ENCODE data around the gene DBI. TPM values are rescaled to one million over a fixed set of nuclear protein-coding genes. Genes with fewer than 3 reads are reported as not detected.

Gene DBI
- total RNA-seq, 1 experiment from 2014 or later = 253 TPM

- DNase-seq (ENCODE audit: low read depth, low spot score) = no peak
- ChIA-PET POLR2A (no interaction called here), CTCF (no interaction called here)
- no TSS peak for BruUV-seq (replicated peaks)
- H3K4me3 ChIP-seq (ENCODE audit: low read depth in 2 of 2, low read length in 2 of 2) = no peak overlapping the region
- in situ Hi-C loops (cut with HindIII; ENCODE audit: low pct_unique_long_range_greater_than_20kb, low sequenced_read_pairs) (no loop called here), intact Hi-C loops (cut with micrococcal nuclease; ENCODE audit: unreplicated experiment) (no loop called here)
- ATAC-seq = no peak
- H3K9me3 ChIP-seq (ENCODE audit: control insufficient read depth, insufficient read depth, low read depth, low read length) = no peaks in the 10 kb centered on the region
- H3K4me1 ChIP-seq (ENCODE audit: control insufficient read depth, insufficient read depth, low read length) = no peaks in the 10 kb centered on the region
- no peaks in the 10 kb centered on the region for H3K36me3 ChIP-seq (ENCODE audit: control insufficient read depth, insufficient read depth, low read length)
- no peak for TF ChIP-seq TCF7L2 (IDR thresholded peaks at IDR 0.05; ENCODE audit: low read depth, low read length)
- TF ChIP-seq SIN3A (IDR thresholded peaks at IDR 0.05; ENCODE audit: borderline replicate concordance, insufficient read depth, low read depth, low read length) = no peak
- no peak for TF ChIP-seq CTCF (IDR thresholded peaks at IDR 0.05)
- no peak for TF ChIP-seq POLR2AphosphoS5 (IDR thresholded peaks at IDR 0.05; ENCODE audit: low read depth, low read length)
- no peak for TF ChIP-seq REST (IDR thresholded peaks at IDR 0.05; ENCODE audit: insufficient read depth in 1 of 2, low read depth in 2 of 2, low read length in 1 of 2)
- peaks cover 3% of the 10 kb centered on the region; the same call in 1 of the 2 replicates for H3K27me3 ChIP-seq (ENCODE audit: control insufficient read depth, insufficient read depth, low read length)
- H3K27ac ChIP-seq (ENCODE audit: low read length) = no peak overlapping the region
These were observed 51.1 kb downstream of the DBI start for GRCh38 chr2:119417908-119418307.

GRCh38 chr2:119419065-119419464 lies 52.3 kb downstream of the DBI start:
- Histone ChIP-seq H3K27me3 (ENCODE audit: control insufficient read depth, insufficient read depth, low read length) (peaks cover 6% of the 10 kb centered on the region), H3K9me3 (ENCODE audit: control insufficient read depth, insufficient read depth, low read depth, low read length) (no peaks in the 10 kb centered on the region), H3K4me3 (ENCODE audit: low read depth in 2 of 2, low read length in 2 of 2) (no peak overlapping the region), H3K36me3 (ENCODE audit: control insufficient read depth, insufficient read depth, low read length) (no peaks in the 10 kb centered on the region), H3K4me1 (ENCODE audit: control insufficient read depth, insufficient read depth, low read length) (no peaks in the 10 kb centered on the region), H3K27ac (ENCODE audit: low read length) (no peak overlapping the region)
- BruUV-seq (replicated peaks) = no TSS peak
- TF ChIP-seq SIN3A (IDR thresholded peaks at IDR 0.05; ENCODE audit: borderline replicate concordance, insufficient read depth, low read depth, low read length) (no peak), CTCF (IDR thresholded peaks at IDR 0.05) (no peak), POLR2AphosphoS5 (IDR thresholded peaks at IDR 0.05; ENCODE audit: low read depth, low read length) (no peak), REST (IDR thresholded peaks at IDR 0.05; ENCODE audit: insufficient read depth in 1 of 2, low read depth in 2 of 2, low read length in 1 of 2) (no peak), TCF7L2 (IDR thresholded peaks at IDR 0.05; ENCODE audit: low read depth, low read length) (no peak)
- ATAC-seq (no peak), DNase-seq (ENCODE audit: low read depth, low spot score) (no peak)
- in situ Hi-C loops (cut with HindIII; ENCODE audit: low pct_unique_long_range_greater_than_20kb, low sequenced_read_pairs) (no loop called here), intact Hi-C loops (cut with micrococcal nuclease; ENCODE audit: unreplicated experiment) (no loop called here)
- POLR2A ChIA-PET = no interaction called here
- CTCF ChIA-PET = no interaction called here
